GM12878 (cell line): ENCODE data around the gene GMNN. TPM values are rescaled to one million over a fixed set of nuclear protein-coding genes. Genes with fewer than 3 reads are reported as not detected.

Experiments used
- ATAC-seq: fragments of 200-7000 bp; cut with Tn5 transposase; 3 replicates; pipeline ENCODE4 v1.9.1; 2020; ENCODE audit warnings: mild to moderate bottlenecking, moderate library complexity
- BruUV-seq: library from RNA; stranded (reverse); fragments of 400-500 nt; replicated peaks from 2 replicates; lab custom pipeline; 2021; lab: Mats Ljungman, UMichigan
- CTCF ChIA-PET: fragments of 300-600 bp; sonication (Branson Sonifier 250); formaldehyde crosslinking; extraction: SDS; loops from one replicate; lab custom pipeline; 2021; ENCODE audit warnings: inconsistent platforms; lab: Yijun Ruan, JAX
- POLR2A ChIA-PET: fragments of 350-600 bp; formaldehyde crosslinking; extraction: SDS; loops from one replicate; lab custom pipeline; 2021; ENCODE audit warnings: inconsistent platforms; lab: Charles Lee
- RAD21 ChIA-PET: fragments of 300-600 bp; sonication (Branson Sonifier 250); formaldehyde crosslinking; loops from one replicate; lab custom pipeline; 2023; ENCODE audit warnings: antibody characterized with exemption; ENCODE audit not compliant: unreplicated experiment; lab: Charles Lee
- SMC1A ChIA-PET: fragments of 300-600 bp; sonication (Branson Sonifier 250); formaldehyde crosslinking; loops from one replicate; lab custom pipeline; 2023; ENCODE audit not compliant: unreplicated experiment, uncharacterized antibody; lab: Charles Lee
- DNase-seq: peaks from one replicate; pipeline ENCODE4 v3.0.0-alpha.2; 2011; ENCODE audit warnings: low read depth, low spot score
- FAIRE-seq: peaks from 3 replicates; lab custom pipeline; 2011; peaks lifted over from hg19 to GRCh38; lab: Jason Lieb, UNC
- H2AFZ ChIP-seq: 2 replicates; pipeline ENCODE4 v1.6.0; 2011; ENCODE audit warnings: low read depth, low read length, control low read depth; ENCODE audit not compliant: control insufficient read depth
- H3K27ac ChIP-seq: 2 replicates; pipeline ENCODE4 v1.5.1; 2011; ENCODE audit warnings: control low read depth; ENCODE audit not compliant: control insufficient read depth, insufficient read depth
- H3K27me3 ChIP-seq, 2 experiments: replicated peaks in 1 of 2; 2 replicates each; pipeline versions ENCODE4 v1.6.0 to v1.6.1; 2011; ENCODE audit warnings: low read length in 1 of 2; ENCODE audit not compliant: control insufficient read depth in 2 of 2, insufficient read depth in 2 of 2
- H3K36me3 ChIP-seq, 2 experiments: 2 replicates each; pipeline ENCODE4 v1.5.1; 2011; ENCODE audit warnings: low read length in 1 of 2; ENCODE audit not compliant: control insufficient read depth in 2 of 2, insufficient read depth in 2 of 2
- H3K4me1 ChIP-seq: 2 replicates; pipeline ENCODE4 v1.6.1; 2011; ENCODE audit warnings: mild to moderate bottlenecking, low read length, moderate library complexity, mixed read lengths; ENCODE audit not compliant: control insufficient read depth, insufficient read depth
- H3K4me2 ChIP-seq: 2 replicates; pipeline ENCODE4 v1.6.0; 2011; ENCODE audit warnings: control low read depth; ENCODE audit not compliant: control insufficient read depth, insufficient read depth
- H3K4me3 ChIP-seq: fragments of 200-600 bp; sonication (generic); 2 replicates; pipeline ENCODE4 v1.5.1; 2016
- H3K79me2 ChIP-seq: 2 replicates; pipeline ENCODE4 v1.6.0; 2011; ENCODE audit warnings: low read length; ENCODE audit not compliant: control insufficient read depth, insufficient read depth
- H3K9ac ChIP-seq: 2 replicates; pipeline ENCODE4 v1.8.0; 2011; ENCODE audit warnings: low read length, control low read depth, mixed read lengths; ENCODE audit not compliant: control insufficient read depth, insufficient read depth
- H3K9me3 ChIP-seq: replicated peaks from 3 replicates; pipeline ENCODE4 v1.5.1; 2011; ENCODE audit warnings: mild to moderate bottlenecking, low read length; ENCODE audit not compliant: control insufficient read depth, insufficient read depth
- H4K20me1 ChIP-seq: 2 replicates; pipeline ENCODE4 v1.6.0; 2011; ENCODE audit not compliant: control insufficient read depth, insufficient read depth
- E2F4 ChIP-seq: IDR thresholded peaks from 2 replicates; pipeline ENCODE4 v1.6.1; 2012; ENCODE audit warnings: low read depth, low read length, improper control_type of control experiment
- ESRRA ChIP-seq: IDR thresholded peaks from 2 replicates; pipeline ENCODE4 v1.6.1; 2012; ENCODE audit warnings: mild to moderate bottlenecking, low read length, improper control_type of control experiment
- HDGF ChIP-seq: fragments of 450-650 bp; IDR thresholded peaks from 2 replicates; pipeline ENCODE4 v1.6.1; 2016; ENCODE audit warnings: antibody characterized with exemption
- IRF5 ChIP-seq: fragments of 450-650 bp; IDR thresholded peaks from 2 replicates; pipeline ENCODE4 v1.6.1; 2017; ENCODE audit warnings: borderline replicate concordance
- JUND ChIP-seq: IDR thresholded peaks from 2 replicates; pipeline ENCODE4 v1.6.1; 2012; ENCODE audit warnings: low read depth, mild to moderate bottlenecking, low read length, improper control_type of control experiment, moderate library complexity
- KAT2A ChIP-seq: conservative IDR thresholded peaks from 2 replicates; pipeline ENCODE4 v1.6.1; 2011; ENCODE audit warnings: low read depth, low read length; ENCODE audit not compliant: control insufficient read depth
- MTA3 ChIP-seq: IDR thresholded peaks from 2 replicates; pipeline ENCODE4 v1.6.1; 2012; ENCODE audit warnings: low read length, inconsistent platforms, borderline replicate concordance
- NFXL1 ChIP-seq: fragments of 450-650 bp; IDR thresholded peaks from 2 replicates; pipeline ENCODE4 v1.6.1; 2017; ENCODE audit warnings: antibody characterized with exemption, mild to moderate bottlenecking, borderline replicate concordance
- POLR2A ChIP-seq: IDR thresholded peaks from 2 replicates; pipeline ENCODE4 v1.6.1; 2011; ENCODE audit warnings: low read depth, mild to moderate bottlenecking, low read length
- POLR2AphosphoS2 ChIP-seq: IDR thresholded peaks from 2 replicates; pipeline ENCODE4 v1.6.1; 2011; ENCODE audit warnings: low read depth, mild to moderate bottlenecking, low read length, improper control_type of control experiment, moderate library complexity
- WGBS: methylation state at CpG from one replicate; pipeline ENCODE4 v1.1.6; 2016; ENCODE audit warnings: low lambda C conversion rate; ENCODE audit not compliant: insufficient replicate concordance, insufficient coverage; ENCODE audit errors: missing lambda C conversion rate; 5-methylcytosine and 5-hydroxymethylcytosine counted together
- in situ Hi-C: fragments of 300-500 bp; cut with MboI; formaldehyde crosslinking; loops from 9 replicates; pipeline ENCODE4 v1.14.3; 2018; ENCODE audit warnings: mixed read lengths
- intact Hi-C: fragments of 100-400 bp; cut with micrococcal nuclease; formaldehyde crosslinking; loops from one replicate; pipeline ENCODE4 v1.14.2; 2022; ENCODE audit not compliant: unreplicated experiment
- polyA plus RNA-seq, 11 experiments: library from polyadenylated mRNA; depleted of rRNA in 4 of 11; unstranded in 6 of 11; stranded (reverse) in 5 of 11; fragments of >200 nt; fragmentation: Nextera tagmentation in 4 of 11; fragmentation: Illumina TruSeq in 1 of 11; extraction: Ambion mirVana in 4 of 11; extraction: Trizol in 1 of 11; gene quantifications; 1 replicate in 1 of 11; 2 replicates in 10 of 11; pipeline versions ENCODE4 v1.2.1 to v1.2.3, GENCODE V29; 2011 to 2016; ENCODE audit warnings: inconsistent platforms in 2 of 11, missing spikeins in 2 of 11, low read depth in 1 of 11
- total RNA-seq, 4 experiments: library from RNA; depleted of rRNA in 3 of 4; stranded (reverse); fragments of >200 nt in 3 of 4; fragmentation: Illumina TruSeq in 1 of 4; extraction: Trizol in 1 of 4; gene quantifications; 2 replicates each; pipeline versions ENCODE4 v1.2.1 to v1.2.3, GENCODE V29; 2013 to 2021

The GMNN gene
- total and polyA plus RNA-seq, 10 of the 15 experiments (the other 5 are each of a cell fraction or from before 2014, with no cell fraction given) = 51.9 to 153 (median 105) TPM

DNA sequence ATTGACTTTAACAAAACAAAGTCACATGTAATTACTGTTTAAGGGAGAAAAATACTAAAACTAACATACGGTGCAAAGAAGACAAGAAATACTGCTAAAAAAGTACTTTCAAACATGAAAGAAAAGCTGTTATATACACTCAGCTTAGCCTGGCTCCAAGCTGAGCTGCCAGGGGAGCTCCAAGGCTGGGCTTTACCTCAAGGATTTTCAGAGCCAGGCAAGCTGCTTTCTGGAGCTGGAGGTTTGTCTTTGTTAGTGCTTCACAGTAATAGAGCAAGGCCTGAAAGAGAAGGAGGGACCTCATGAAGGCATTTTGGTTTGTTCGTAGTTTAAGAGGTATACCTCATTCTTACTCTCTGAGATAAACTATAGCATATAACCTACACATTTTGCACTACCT lies 43.6 kb downstream of the GMNN start:
- ChIA-PET CTCF (interaction anchor here (1.2 to 2.0 kb wide), 2 partner anchors 8 to 10 kb away, joined by 6 to 9 read pairs; no protein-coding TSS in a partner anchor), POLR2A (no interaction called here), SMC1A (interaction anchor here (0.9 to 1.4 kb wide), 4 partner anchors 8 to 199 kb away, joined by 3 to 4 read pairs (median 3); no protein-coding TSS in a partner anchor), RAD21 (interaction anchor here (1.0 to 1.4 kb wide), 2 partner anchors 9 to 173 kb away, joined by 3 read pairs; no protein-coding TSS in a partner anchor)
- no peaks in the 10 kb centered on the region for H3K36me3 ChIP-seq
- no peak overlapping the region for H3K4me2 ChIP-seq
- no peak for TF ChIP-seq IRF5
- TF ChIP-seq NFXL1 = no peak
- TF ChIP-seq POLR2AphosphoS2 = no peak
- no peak for TF ChIP-seq E2F4
- no peak for TF ChIP-seq ESRRA
- no peak for TF ChIP-seq JUND
- TF ChIP-seq KAT2A = no peak
- TF ChIP-seq HDGF = no peak
- no peak for TF ChIP-seq MTA3
- no peak for TF ChIP-seq POLR2A
- intact Hi-C loops (no loop called here), in situ Hi-C loops (no loop called here)
- no peaks in the 10 kb centered on the region for H3K9me3 ChIP-seq
- ATAC-seq = no peak
- BruUV-seq = no TSS peak
- no peak for DNase-seq
- no peak overlapping the region for H3K4me3 ChIP-seq
- no peaks in the 10 kb centered on the region for H3K79me2 ChIP-seq
- no peak overlapping the region for H3K27ac ChIP-seq
- no peak overlapping the region for H2AFZ ChIP-seq
- no peak overlapping the region for H3K9ac ChIP-seq
- H3K4me1 ChIP-seq = no peaks in the 10 kb centered on the region
- no peak for FAIRE-seq
- 92% methylated on average over 2 of the region's 2 CpGs for WGBS
- no peaks in the 10 kb centered on the region for H3K27me3 ChIP-seq
- H4K20me1 ChIP-seq = no peaks in the 10 kb centered on the region
